Tongue (tissue), 2 donors: ENCODE data around the gene GJA5. TPM values are rescaled to one million over a fixed set of nuclear protein-coding genes. Genes with fewer than 3 reads are reported as not detected.
A peak's percentile ranks its signal among the peaks of the same experiment; 100 is the strongest.

Source experiments
- DNase-seq: peaks from one replicate; pipeline ENCODE4 v3.0.0-alpha.2; 2015
- total RNA-seq: library from RNA; depleted of rRNA; stranded (reverse); fragments of >200 nt; gene quantifications from one replicate; pipeline ENCODE4 v1.2.3, GENCODE V29; 2014

GJA5 gene
- total RNA-seq, 1 donor from 2014 or later, result 15.4 TPM

DNA sequence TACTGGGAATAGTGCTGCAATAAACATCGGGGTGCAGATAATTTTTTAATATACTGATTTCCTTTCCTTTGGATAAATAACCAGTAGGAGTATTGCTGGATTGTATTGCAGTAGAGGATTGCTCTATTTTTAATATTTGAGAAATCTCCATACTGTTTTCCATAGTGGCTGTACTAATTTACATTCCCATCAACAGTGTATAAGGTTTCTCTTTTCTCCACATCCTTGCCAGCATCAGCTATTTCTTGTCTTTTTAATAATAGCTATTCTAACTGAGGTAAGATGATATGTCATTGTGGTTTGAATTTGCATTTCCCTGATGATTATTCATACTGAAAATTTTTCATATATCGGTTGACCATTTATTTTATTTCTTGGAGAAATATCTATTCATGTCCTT, 31.1 kb downstream of the GJA5 start:
- no peak for DNase-seq

DNA sequence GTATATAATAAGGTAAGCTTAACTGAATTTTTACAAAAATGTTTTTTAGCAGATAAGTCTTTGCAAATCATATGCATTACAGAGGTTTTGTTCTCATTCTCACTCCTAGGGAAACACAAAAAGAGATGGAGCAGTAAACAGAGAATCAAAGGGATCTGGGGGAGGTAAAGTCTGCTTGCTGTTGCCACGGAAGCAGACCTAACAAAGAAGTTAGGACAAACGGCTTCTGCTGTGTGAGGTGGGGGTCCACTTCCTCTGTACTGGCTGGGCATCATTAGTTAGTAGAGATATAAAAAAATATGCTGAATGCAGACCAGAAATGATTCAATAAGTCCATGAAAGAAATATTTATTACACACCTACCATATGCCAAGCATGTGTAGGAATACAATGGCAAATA, 34.2 kb downstream of the GJA5 start:
- DNase-seq, result no peak

DNA sequence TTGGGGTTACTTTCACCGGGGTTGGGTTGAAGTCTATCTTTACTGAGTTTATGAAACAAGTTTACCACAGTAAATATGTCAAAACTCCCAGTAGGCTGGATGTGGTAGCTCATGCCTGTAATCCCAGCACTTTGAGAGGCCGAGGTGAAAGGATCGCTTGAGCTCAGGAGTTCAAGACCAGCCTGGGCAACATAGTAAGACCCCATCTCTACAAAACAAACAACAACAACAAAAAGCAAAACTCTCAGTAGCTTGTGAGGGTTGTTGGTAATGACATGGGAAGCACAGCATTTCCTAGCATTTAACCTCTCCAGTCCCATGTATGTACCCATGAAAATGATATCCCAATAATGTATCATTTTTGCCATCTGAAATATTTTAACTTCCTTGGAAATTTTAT, 34.7 kb downstream of the GJA5 start:
- no peak for DNase-seq

DNA sequence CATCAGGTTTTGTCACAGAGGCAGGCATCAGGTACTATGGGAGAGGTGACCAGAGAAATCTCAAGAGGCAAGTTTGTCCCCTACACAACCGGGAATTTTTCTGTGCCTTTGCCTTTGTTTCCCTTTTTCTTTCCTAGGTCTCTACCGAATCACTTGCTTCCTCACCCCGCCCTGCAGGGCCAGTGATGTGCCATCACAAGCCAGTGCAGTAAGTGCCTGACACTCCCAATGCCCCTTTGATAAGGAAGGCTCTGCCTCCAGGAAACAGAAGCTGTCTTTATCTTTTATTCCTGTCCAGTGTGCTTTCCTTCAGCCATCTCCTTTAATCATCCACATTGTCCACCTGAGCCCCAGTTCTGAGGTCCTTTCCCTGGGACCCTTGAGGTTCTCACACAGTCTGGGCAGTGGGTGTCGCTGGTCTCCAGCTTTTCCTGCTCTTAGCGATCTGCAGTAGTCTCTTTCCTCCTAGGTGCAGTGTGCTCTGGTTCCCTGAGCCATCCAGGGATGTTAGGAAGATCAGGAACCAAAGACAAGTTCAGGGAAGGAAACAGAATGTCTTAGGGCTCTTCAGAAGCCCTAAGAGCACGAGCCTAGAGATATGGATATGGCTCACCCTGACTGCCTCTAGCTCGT, 36.6 kb downstream of the GJA5 start:
- peak; percentile 54 for DNase-seq

DNA sequence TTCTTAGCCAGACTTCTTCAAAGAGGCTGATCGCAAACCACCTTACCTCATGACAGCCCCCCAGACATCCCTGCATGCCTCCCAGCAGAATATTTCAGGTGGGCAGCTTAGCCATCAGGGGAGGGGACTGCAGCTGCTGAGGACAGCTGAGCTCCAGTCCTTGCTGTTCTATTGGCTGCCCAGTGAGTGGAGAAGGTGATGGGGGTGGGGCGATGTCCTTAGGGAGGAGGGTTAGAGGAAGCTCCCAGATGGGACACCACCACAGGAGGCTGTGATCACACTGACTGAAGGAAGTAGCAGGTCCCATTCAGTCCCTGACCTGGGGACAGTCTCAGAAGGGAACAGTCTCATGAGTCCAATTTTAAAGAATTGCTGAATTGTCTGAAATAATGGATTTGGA, 38.3 kb downstream of the GJA5 start:
- no peak for DNase-seq

DNA sequence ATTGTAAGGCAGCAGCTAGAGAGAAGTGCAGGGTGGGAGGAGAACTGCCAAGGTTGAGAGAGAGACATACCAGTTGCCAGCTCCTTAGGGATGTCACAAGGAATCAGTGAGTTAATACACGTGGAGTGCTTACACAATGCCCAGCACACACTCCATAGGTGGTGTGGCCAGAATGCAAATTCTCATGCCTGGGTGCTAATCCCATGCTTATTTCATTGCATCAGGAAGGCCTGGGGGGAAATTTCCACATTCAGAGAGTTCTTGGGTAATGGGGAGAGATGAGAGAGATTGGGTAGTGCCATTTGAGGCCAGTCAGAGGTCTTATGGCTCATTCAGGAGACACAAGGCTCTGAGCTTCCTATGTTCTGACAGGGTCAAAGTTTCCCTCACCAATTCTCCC, 38.7 kb downstream of the GJA5 start:
- no peak for DNase-seq

DNA sequence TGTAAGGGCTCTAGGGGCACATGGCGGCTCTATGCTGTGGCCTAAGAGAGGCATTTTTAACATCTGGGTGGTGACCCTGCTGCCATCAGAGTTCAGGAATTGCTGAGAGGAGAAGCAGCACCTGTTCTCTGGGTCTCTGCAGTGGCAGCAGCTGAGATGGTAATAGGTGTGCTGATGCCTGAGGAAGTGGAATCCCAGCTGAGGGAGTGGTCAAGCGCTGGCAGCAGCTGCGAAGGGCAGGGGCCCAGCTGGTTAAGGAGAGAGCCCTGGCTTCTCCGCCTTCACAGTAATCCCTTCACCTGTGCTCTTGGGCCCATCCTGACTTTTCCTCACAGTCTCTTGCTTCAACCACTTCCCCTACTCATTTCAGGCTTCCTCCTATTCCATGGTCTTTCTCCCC, 39.8 kb downstream of the GJA5 start:
- DNase-seq, result peak; percentile 25

DNA sequence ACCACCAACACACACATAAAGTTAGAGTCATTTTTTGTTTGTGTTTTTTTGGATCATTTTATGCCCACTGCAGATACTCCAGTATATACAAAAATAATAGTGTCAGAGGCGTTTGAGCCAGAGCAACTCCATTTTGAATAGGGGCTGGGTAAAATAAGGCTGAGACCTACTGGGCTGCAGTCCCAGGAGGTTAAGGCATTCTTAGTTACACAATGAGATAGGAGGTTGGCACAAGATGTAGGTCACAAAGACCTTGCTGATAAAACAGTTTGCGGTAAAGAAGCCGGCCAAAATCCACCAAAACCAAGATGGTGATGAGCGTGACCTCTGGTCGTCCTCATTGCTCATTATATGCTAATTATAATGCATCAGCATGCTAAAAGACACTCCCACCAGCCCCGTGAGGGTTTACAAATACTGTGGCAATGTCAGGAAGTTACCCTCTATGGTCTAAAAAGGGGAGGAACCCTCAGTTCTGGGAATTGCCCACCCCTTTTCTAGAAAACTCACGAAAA, 40.6 kb downstream of the GJA5 start:
- no peak for DNase-seq

DNA sequence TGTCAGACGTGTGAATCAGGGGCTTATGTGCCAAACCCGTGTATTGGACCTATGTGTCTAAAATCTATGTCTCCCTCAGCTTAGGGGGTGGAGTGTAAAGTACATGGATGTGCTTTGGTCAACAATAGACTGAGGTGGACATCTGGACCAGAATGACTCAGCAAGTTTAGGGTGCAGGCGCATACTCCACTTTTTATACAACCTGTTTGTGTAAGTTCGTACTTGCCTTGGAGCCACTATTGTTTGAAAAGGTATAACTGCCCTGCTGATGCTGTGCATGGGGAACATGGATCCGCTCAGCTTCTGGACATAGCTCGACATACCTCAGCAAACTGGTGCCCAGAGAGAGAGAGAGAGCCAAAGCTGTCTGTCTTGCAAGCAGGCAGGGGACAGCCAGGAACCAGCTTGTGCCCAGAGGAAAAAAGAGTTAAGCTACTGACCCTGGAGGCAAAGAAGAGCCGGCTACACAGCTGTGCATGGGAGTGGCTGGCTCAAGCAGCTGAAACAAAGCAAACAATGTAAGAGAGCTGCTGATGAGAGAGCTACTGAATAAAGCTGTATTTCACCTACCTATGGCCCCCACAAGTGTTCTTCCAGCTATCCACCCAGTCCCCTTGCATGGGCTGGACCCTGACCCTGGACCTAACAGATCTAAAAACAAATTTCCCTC, 41.2 kb downstream of the GJA5 start:
- no peak for DNase-seq

DNA sequence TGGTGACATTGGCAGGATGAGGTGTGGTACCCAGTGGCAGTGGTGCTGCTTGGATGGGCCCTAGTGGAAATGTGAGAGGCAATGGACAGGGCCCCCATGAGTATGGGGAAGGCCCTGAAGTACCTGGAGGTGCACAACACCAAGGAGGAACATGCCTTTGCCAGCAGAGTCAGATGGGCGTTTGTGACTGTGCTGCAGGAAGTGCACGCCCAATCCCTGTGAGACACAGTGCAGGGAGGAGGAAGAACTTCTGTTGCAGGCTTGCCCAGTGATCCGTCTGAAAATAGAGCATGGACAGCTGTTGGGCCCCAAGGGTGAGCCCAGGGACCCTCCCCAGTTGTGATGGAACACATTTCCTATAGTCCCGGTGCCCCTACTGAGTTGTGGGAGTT, 42.7 kb downstream of the GJA5 start:
- no peak for DNase-seq

DNA sequence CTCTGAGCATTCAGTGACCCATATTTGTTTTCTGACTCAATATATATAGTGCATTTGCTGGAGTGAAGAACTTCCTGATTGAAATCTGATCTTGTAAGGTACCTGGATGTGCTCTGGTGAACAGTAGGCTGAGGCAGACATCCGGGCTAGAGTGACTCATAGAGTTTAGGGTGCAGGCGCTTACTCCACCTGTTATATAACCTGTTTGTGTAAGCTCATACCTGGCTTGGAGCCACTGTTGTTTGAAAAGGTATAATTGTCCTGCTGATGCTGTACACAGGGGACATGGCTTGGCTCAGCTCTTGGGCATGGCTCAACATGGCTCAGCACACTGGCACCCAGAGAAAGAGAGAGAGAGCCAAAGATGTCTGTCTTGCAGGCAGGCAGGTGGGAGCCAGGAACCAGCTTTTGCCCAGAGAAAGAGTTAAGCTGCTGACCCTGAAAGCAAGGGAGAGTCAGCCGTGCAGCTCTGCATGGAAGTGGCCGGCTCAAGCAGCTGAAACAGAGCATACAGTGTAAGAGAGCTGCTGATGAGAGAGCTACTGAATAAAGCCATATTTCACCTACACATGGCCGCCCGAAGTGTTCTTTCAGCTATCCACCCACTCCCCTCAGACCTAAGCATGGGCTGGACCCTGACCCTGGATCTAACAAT, 43.2 kb downstream of the GJA5 start:
- no peak for DNase-seq

DNA sequence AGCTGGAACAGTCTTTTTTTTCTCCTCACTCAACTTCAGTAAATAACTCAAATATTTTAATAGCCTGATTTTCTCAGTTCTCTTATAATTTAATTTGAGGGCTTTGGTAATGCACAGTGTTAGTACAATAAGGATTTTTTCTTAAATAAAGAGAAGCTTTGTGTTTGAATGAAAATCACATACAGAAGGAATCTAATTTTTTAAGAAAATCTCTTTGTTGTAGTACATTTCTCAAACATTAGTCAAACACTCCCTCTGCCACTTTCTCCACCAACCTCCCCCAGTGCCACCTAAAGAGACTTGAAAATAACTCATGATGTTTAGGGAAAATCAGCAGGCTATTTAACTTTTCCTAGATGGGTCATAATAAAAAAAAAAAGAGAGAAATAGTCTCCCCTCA, 47.8 kb downstream of the GJA5 start:
- no peak for DNase-seq

Other genes with a start within 250 kb of the GJA5 start
- gene BCL9, start 219.1 kb downstream of the GJA5 start, total RNA-seq, result 9.7 TPM
- gene ACP6, start 90.1 kb downstream of the GJA5 start, total RNA-seq, result 4.8 TPM
- gene GJA8, start 142.2 kb upstream of the GJA5 start, total RNA-seq, result not detected
- gene GPR89B, start 167.8 kb upstream of the GJA5 start, total RNA-seq, result 18.5 TPM